Measurements from ENCODE around the gene CNOT3.
"Not testable (repeated sequence)": the region's sequence is repeated elsewhere in the genome, so short reads cannot be mapped to it uniquely, and the experiment has no call there.

The CNOT3 gene

DNA sequence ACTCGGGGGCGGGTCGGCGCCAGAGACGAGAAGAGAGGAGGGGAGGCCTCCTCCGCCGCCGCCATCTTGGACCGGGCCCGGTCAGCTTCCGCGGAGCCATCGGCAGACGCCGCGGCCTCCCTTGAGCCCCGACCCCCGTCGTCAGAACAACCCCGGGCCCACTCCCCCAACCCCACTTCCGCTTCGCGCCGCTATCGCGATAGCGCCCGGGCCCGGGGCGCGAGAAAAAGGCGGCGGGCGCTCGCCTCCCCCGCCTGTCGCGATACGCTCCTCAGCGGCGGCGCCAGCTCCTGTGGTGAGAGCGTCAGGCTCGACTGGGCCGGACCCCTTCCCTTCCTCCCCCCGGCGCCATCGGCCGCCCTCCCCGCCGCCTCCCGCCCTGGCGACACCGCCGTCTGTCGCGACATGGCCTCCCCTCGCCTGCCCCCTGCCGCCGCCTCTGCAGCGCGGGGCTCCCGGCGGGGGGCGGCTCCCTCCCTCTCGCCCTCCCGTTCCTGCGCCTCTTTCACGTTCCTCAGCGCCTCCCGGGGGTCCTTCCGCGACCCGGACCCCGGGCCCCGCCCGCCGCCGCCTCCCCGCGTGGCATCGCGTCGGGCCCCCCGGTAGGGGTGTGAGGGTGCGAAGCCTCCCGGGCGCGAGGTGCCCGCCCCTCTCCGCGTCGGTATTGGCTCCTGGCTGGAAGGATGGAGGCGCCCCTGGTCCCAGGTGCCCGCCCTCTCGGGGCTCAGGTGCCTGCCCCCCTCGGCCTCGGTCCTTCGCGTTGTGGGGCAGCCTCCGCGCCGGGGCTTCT is at the start of gene CNOT3:
TSS of gene CNOT3 (plus strand) at position 64 of the 790 bp plus-strand sequence. CDS start 5,217 bp downstream, outside the sequence.
- DNase-seq = no peak

- DNase-seq = no peak
Measured at GRCh38 chr19:54094426-54095000, 43.0 kb upstream of the CNOT3 start.

DNA sequence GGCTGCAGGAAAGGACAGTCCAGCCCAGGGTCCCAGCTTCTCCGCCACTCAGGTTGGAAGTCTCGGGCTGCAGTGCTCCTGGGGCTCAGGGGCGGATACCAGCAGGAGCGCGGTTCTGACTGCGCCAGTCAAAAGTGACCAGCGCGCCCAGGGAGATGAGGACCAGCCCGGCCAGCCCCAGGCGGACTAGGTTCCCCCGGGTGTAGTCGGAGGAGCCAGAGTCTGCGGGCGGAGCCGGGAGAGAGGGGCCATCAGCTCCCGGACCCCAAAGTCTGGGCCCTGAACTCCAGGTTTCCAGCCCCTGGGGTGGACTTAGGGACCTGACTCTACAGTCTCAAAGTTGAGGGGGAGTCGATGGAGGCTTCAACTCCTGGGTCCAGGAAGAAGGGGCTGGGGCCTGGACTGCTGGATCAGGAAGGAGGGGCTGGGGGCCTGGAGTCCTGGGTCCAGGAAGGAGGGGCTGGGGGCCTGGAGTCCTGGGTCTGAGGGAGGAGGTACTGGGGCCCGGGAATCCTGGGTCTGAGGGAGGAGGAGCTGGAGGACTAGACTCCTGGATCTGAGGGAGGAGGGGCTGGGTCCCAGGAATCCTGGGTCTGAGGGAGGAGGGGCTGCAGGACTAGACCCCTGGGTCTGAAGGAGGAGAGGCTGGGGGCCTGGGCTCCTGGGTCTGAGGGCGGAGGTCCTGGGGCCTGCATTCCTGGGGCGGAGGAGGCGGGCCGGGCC is 42.3 kb upstream of the CNOT3 start:
- DNase-seq = no peak

DNA sequence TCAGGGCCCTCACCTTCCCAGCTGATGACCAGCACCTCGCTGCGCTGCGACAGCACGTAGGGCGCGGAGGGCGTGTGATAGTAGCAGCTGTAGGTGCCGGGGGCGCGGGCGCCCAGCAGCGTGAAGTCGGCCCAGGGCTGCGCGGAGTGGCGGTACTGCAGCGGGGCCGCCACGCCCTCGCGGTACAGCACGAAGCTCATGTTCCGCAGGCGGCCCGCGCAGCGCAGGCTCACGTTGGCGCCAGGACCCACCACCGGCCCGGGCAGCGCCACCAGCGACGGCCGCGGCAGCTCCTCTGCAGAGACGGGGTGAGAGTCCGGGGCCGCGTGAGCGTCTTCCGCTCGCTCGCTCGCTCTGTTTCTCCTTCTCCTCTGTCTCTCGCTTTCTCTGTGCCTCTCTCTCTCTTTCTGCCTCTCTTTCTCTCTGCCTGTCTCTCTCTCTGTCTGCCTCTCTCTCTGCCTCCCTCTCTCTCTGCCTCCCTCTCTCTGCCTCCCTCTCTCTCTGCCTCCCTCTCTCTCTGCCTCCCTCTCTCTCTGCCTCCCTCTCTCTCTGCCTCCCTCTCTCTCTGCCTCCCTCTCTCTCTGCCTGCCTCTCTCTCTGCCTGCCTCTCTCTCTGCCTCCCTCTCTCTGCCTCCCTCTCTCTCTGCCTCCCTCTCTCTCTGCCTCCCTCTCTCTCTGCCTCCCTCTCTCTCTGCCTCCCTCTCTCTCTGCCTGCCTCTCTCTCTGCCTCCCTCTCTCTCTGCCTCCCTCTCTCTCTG is 41.5 kb upstream of the CNOT3 start:
- not testable (repeated sequence) for DNase-seq

DNA sequence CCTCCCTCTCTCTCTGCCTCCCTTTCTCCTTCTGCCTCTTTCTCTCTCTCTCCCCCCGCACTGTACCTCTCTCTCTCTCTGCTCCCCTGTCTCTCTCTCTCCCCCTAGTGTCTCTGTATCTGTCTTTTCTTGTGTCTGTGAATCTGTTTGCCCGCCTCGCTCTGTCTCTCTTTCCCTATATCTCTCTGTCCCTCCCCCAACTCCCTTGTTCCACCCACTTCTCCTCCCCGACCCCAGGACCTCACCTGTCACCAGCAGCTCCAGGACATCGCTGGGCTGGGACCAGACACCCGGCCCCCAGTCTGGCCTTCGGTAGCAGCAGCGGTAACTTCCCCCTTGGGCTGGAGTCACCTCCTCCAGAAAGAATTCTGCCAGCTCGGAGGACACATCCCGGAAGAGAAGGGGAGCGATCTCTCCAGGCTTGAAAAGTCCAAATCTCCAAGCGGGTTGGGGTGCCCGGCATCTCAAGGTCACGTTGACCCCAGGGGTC is 40.9 kb upstream of the CNOT3 start:
- no peak for DNase-seq

DNA sequence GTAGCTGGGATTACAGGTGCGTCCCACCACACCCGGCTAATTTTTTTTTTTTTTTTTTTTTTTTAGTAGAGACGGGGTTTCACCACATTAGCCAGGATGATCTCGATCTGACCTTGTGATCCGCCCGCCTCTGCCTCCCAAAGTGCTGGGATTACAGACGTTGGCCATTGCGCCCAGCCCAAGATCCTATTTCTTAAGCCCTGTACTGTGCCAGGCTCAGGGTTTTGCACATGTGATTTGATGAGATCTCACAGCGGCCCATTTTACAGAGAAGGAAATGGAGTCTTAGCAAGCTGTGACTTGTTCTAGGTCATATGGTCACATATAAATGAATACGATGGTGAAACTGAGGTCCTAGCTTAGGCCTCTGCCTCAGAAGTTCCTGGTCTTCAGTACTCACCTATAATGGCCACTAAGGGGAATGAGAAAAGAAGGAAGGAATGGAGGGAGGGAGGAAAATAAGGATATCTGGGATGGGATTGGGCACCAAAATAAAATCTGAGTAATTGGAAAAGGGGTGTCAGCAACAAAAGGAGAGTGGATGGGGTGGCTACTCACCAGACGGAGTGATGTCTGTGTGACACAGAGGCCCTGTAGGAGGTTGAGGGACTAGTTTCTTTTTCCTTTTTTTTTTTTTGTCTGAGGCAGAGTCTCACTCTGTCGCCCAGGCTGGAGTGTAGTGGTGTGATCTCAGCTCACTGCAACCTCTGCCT is 38.2 kb upstream of the CNOT3 start:
- DNase-seq = no peak

DNA sequence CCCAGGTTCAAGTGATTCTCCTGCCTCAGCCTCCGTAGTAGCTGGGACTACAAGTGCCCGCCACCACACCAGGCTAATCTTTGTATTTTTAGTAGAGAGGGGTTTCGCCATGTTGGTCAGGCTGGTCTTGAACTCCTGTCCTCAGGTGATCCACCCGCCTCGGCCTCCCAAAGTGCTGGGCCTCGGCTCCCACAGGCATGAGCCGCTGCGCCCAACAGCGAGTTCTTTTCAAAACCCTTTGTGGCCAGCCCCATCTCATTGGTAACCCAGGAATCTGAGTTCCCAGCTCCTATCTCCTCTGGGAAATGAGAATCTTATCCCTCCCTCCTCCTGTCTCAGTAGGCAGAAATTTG is 37.7 kb upstream of the CNOT3 start:
- not testable (repeated sequence) for DNase-seq

DNA sequence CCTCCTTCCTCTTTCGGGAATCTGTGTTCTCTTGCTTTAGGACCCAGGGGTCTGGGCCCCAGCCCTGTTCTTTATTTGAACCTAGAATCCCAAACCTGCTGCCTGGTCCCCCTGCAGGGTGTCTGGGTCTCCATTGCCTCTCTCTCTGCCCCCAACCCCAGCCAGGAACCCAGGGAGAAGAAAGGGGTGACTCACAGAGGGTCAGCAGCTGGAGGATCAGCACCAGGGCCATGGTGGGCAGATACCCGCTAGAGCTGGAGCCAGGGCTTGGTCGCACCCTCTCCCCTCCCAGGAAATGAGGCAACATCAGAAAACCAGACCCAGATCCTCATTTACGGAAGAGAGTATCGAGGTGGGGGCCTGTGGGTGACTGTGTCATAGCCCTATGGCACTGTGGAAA is 37.0 kb upstream of the CNOT3 start, which contains the start of gene OSCAR:
TSS of gene OSCAR (minus strand) at position 243 of the 400 bp plus-strand sequence. CDS start at position 232, 11 bp downstream.
- DNase-seq = no peak

- DNase-seq = peak; percentile 93 to 95
Measured at GRCh38 chr19:54102421-54103169, 35.0 kb upstream of the CNOT3 start, which contains the start of gene NDUFA3. Gene NDUFA3 (plus strand): TSS chr19:54102855. CDS start chr19:54102879, 24 bp downstream.

DNA sequence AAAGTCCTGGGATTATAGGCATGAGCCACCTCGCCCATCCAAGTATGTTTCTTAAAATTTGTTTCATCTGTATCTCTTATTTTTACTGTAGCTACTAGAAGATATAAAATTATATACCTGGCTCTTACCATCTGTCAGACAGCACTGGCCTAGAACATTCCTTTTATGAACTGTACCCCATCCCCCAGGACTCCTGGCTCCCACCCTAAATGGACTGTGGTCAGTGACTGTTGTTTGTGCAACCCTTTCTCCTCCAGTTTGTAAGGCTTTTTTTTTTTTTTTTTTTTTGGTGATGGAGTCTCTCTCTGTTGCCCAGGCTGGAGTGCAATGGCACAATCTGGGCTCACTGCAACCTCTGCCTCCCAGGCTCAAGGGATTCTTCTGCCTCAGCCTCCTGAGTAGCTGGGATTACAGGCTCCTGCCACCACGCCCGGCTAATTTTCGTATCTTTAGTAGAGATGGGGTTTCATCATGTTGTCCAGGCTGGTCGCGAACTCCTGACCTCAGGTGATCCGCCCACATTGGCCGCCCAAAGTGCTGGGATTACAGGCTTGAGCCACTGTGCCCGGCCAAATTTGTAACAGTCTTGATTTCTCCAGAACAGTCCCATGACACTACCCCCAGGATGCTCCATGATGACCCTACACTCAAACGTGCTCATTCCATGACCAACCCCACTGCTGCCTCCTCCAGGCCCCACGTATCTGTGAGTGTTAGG is 32.4 kb upstream of the CNOT3 start:
- no peak for DNase-seq

GRCh38 chr19:54105796-54106195 is 31.8 kb upstream of the CNOT3 start:
- no peak for DNase-seq

DNA sequence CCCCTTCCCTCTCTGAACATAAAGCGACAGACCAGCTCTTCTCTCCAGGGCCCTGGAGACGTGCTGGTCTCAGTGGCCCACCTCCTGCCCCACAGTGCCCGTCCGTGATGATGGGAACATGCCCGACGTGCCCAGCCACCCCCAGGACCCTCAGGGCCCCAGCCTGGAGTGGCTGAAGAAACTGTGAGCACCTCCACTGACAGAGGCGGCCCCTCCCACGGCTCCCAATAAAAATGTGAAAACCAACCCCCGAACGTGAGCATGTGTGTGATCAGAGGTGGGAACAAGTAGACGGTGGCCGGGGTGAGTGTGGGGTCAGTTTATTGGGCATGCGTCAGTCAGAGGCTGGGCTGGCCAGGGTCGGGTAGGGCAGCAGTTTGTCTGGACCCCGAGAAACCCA is 30.8 kb upstream of the CNOT3 start:
- no peak for DNase-seq

DNA sequence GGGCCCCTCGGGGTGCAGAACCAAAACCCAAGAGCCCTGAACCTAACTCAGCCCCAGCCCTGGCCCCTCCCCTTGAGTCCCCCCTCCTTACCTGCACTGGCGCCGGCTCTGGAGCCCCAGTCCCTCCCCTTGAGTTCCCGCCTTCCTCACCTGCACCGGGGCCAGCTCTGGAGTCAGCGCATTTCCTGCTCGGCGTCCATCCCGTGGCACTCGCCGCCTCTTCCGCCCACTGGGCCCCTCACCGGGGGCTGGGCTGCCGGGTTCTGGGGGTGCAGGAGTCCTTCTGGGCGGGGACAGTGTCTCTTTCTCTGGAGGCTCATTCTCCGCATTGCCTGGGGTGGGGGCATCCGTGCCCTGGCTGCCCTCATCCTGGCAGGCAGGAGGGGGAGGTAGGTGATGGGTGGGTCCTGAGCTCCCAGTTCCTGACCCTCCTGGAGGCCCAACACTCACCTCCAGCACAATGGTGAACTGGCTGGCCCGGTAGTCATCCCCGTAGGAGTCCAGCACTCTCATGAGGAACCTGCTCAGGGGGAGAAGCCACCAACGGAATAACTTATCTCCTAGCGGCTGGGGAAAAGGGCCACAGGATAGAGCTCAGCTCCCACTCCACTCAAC is 29.6 kb upstream of the CNOT3 start:
- no peak for DNase-seq

- no peak for DNase-seq
Measured at GRCh38 chr19:54108496-54108895, 29.1 kb upstream of the CNOT3 start.

DNA sequence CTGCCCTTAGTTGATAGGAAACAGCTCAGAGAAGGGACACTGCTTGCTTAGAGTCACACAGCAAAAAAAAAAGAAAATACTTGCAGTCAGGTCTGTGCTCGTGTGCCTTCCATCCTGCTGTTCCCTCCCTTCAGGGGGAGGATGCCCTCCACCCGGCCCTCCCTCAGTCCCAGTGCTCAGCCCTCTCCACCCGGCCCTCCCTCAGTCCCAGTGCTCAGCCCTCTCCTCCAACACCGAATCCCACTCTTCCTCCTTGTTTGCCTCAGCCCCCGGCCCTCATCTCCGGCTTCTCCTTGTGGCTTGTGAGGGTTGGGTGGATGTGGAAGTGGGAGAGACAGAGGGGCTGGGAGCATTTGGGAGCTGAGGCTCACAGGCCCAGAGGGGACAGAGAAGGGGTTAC is 27.9 kb upstream of the CNOT3 start:
- no peak for DNase-seq

DNA sequence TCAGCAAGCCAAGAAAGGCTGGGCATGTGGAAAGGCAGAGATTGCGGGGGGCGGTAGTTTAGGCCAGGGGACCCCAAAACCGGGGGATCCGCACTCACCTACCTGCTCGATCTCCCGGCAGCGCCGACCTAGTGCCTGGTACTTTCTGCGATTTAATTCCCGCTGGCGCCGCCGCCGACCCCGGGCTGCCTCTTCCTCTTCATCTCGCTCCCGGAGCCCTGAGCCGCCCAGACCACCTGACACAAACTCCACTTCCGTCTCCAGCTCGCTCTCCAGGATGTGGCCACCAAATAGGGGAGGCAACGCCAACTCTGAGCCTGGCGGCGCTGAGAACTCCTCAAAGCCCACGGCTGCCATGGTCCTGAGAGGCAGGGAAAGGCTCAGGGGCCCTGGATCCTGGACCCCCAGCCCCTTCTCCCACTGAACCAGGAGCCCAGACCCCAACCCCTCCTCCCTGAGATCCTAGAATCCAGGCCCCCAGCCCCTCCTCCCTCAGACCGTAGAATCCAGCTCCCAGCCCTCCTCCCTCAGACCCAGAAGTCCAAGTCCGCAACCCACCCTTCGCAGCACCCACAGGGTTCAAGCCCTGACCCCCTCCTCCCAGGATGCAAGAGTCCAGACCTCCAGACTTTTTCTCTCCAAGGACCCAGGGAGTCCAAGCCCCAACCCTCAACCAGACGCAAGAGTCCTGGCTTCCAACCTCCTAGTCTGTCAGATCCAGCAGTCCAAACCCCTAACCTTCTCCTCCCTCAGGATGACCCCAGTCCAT is 23.0 kb upstream of the CNOT3 start:
- DNase-seq = no peak

DNA sequence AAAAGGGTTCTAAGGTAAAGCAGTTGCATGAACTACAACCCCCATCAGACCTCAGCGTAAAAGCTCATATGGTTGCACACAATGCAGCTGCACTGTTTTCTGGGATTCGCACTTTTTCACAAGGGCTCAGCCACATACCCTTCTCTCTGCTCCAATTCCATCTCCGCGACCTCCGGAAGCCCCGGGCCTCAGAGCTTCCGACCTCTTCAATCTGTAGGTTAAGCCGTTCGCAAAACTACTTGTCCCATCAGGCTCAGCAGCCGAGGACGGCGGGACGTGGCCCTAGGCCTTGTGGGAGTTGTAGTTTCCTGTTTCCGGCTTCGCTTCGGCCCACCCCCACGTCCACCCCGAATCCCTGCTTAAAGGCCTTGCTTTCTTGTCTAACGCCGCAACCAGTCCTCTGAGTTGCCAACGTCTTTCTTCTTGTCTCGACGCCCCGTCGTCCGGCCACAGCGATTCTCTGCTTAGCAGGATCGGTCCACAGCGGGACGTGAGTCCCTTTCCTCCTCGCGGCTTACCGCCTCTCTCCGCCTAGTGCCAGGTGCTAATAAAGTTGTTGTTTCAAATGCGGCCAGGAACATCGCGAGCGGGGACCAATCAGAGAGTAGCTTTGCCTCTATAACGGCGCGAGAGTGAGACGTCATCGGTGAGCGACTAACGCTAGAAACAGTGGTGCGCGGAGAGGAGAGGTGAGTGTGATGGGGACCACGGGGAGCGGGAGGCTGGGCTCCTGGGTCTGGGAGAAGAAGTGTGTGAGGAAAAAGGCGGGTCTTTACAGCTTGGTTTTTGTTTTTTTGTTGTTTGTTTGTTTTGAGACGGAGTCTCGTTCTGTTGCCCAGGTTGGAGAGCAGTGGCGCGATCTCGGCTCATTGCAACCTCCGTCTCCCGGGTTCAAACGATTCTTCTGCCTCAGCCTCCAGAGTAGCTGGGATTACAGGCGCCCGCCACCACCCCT is 22.2 kb upstream of the CNOT3 start, which contains the start of the genes PRPF31 and TFPT:
TSS of gene PRPF31 (plus strand) at position 646 of the 955 bp plus-strand sequence. CDS start 2,525 bp downstream, outside the sequence.
TSS of gene TFPT (minus strand) at position 549 of the 955 bp plus-strand sequence. CDS start at position 161, 388 bp downstream.
- DNase-seq = peak; percentile 97 to 99

- no peak for DNase-seq
Measured at GRCh38 chr19:54121259-54121658, 16.3 kb upstream of the CNOT3 start.

All from NCI-H187 (cell line).